HL-60 (cell line): ENCODE measurements around the gene CPNE4.

Experiments used
- DNase-seq, 2 experiments: peaks; one replicate each; pipeline ENCODE4 v3.0.0-alpha.2; 2010 to 2020; ENCODE audit warnings: low read depth in 1 of 2, low spot score in 1 of 2
- H3K27ac ChIP-seq: fragments of 250-450 bp; sonication (Bioruptor Pico); replicated peaks from 2 replicates; pipeline ENCODE4 v1.5.1; 2020; ENCODE audit warnings: mild to moderate bottlenecking, moderate library complexity
- H3K27me3 ChIP-seq: fragments of 250-450 bp; sonication (Bioruptor Pico); 2 replicates; pipeline ENCODE4 v1.5.1; 2021; ENCODE audit warnings: mild to moderate bottlenecking, moderate library complexity; ENCODE audit not compliant: insufficient read depth, poor library complexity, severe bottlenecking
- H3K4me3 ChIP-seq: replicated peaks from 2 replicates; pipeline ENCODE4 v1.5.1; 2011; ENCODE audit warnings: mild to moderate bottlenecking, control low read depth, low read length; ENCODE audit not compliant: insufficient read depth
- GABPA ChIP-seq: IDR thresholded peaks from 2 replicates; pipeline ENCODE4 v1.6.1; 2012; ENCODE audit warnings: low read depth
- POLR2AphosphoS5 ChIP-seq: IDR thresholded peaks from 2 replicates; pipeline ENCODE4 v1.6.1; 2012; ENCODE audit warnings: low read depth
- SPI1 ChIP-seq: IDR thresholded peaks from 2 replicates; pipeline ENCODE4 v1.6.1; 2012; ENCODE audit warnings: low read depth, mild to moderate bottlenecking, borderline replicate concordance
- TF ChIP-seq, protein P1 (sequence below): IDR thresholded peaks from 2 replicates; pipeline ENCODE4 v1.6.1; 2012; ENCODE audit warnings: low read depth; ENCODE audit not compliant: insufficient replicate concordance
- TF ChIP-seq, protein P2 (sequence below): IDR thresholded peaks from one replicate; pipeline ENCODE4 v1.5.1; 2011; ENCODE audit warnings: low read length, control low read depth, inconsistent platforms; ENCODE audit not compliant: insufficient read depth

CPNE4 gene

DNA sequence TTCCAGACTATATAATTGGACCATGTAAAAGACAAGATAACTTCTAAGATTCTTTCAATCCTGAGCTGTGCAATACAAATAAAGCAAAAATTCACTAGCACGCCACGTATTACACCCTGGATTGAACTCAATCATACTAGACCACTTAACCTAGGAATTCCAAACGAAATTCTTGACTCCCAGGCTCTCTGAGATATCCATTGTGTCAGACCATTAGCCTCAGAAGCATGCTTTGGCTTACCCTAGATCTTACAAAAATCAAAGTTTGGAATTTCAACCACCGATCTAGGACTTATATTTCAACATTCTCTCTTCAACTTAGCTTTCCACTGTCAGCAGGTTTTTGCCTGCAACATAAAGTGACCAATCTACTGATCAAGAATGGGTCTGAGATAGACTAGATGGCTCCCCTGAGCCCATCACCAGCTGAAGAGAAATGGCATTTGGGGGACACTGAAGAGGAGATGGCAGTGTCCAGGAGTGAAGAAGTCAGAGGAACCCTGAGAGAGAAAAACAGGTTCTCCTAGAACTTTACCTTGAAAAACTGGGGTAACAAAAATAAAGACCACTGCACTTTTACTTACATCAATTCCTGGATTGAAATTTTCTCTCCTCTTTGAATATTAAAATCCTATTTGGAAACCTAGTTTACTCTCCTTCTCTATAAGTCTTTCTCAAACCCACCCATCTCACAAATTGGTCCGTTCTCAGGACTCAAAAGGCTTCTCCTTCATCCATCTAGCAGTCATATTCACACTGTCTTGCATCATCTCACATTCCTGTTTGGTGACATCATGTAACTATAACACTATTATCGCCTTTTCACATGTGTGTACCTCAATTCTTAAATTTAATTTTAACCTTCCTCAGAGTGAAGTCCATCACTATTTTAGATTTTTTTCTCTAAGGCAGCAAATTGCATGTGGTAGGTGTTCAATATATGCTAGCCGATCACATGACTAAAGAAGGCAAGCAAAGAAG, 18.5 kb downstream of the CPNE4 start:
- Histone ChIP-seq H3K27me3 (peaks cover 10% of the 10 kb centered on the region), H3K4me3 (no peak overlapping the region), H3K27ac (no peak overlapping the region)
- no peak for DNase-seq
- TF ChIP-seq SPI1 (no peak), POLR2AphosphoS5 (no peak), GABPA (no peak)
- TF ChIP-seq, protein P1, sequence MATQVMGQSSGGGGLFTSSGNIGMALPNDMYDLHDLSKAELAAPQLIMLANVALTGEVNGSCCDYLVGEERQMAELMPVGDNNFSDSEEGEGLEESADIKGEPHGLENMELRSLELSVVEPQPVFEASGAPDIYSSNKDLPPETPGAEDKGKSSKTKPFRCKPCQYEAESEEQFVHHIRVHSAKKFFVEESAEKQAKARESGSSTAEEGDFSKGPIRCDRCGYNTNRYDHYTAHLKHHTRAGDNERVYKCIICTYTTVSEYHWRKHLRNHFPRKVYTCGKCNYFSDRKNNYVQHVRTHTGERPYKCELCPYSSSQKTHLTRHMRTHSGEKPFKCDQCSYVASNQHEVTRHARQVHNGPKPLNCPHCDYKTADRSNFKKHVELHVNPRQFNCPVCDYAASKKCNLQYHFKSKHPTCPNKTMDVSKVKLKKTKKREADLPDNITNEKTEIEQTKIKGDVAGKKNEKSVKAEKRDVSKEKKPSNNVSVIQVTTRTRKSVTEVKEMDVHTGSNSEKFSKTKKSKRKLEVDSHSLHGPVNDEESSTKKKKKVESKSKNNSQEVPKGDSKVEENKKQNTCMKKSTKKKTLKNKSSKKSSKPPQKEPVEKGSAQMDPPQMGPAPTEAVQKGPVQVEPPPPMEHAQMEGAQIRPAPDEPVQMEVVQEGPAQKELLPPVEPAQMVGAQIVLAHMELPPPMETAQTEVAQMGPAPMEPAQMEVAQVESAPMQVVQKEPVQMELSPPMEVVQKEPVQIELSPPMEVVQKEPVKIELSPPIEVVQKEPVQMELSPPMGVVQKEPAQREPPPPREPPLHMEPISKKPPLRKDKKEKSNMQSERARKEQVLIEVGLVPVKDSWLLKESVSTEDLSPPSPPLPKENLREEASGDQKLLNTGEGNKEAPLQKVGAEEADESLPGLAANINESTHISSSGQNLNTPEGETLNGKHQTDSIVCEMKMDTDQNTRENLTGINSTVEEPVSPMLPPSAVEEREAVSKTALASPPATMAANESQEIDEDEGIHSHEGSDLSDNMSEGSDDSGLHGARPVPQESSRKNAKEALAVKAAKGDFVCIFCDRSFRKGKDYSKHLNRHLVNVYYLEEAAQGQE = no peak
- TF ChIP-seq, protein P2, sequence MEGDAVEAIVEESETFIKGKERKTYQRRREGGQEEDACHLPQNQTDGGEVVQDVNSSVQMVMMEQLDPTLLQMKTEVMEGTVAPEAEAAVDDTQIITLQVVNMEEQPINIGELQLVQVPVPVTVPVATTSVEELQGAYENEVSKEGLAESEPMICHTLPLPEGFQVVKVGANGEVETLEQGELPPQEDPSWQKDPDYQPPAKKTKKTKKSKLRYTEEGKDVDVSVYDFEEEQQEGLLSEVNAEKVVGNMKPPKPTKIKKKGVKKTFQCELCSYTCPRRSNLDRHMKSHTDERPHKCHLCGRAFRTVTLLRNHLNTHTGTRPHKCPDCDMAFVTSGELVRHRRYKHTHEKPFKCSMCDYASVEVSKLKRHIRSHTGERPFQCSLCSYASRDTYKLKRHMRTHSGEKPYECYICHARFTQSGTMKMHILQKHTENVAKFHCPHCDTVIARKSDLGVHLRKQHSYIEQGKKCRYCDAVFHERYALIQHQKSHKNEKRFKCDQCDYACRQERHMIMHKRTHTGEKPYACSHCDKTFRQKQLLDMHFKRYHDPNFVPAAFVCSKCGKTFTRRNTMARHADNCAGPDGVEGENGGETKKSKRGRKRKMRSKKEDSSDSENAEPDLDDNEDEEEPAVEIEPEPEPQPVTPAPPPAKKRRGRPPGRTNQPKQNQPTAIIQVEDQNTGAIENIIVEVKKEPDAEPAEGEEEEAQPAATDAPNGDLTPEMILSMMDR = no peak

DNA sequence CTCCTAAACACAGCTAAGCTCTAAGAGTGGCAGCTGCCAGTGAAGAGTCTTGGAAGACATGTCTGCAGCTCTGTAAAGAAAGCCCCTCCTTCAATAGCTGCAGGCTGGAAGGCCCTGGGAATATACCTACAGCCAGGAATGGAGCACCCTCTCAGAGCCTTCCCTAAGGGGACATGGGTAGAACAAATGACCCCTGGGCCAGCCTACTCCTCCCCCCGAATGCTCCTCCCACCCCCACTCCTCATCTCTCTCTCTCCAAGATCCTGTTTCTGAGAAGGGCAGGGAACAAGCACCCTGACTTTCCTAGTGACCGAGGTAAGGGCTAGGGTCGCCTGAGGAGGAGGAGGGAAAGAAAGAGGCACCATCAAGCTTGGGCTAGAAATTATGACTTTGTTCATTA, 20.7 kb downstream of the CPNE4 start:
- TF ChIP-seq GABPA (no peak), POLR2AphosphoS5 (no peak)
- TF ChIP-seq, protein P1 = no peak
- TF ChIP-seq, protein P2 = no peak
- no peak for DNase-seq
- no peak overlapping the region for H3K4me3 ChIP-seq
- peaks cover 6% of the 10 kb centered on the region for H3K27me3 ChIP-seq
- H3K27ac ChIP-seq = no peak overlapping the region

DNA sequence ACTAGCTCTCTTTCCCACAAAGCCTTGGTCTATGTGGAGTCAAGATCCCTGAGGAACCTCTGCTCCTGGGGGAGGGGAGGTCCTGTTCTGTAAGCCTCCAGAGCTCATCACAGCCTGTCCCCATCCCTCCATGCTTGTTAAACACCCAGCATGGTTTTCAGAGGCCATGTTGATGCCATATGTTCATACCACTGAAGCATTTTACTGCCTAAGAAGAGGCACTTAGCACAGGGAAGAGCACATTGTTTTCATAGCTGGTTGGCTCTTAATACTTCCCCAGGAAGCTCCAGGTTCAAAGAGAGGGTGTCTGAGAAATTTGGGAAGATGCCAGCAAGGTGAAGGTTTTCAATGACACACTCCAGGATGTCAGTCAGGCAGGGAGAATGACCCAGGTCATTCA, 25.6 kb downstream of the CPNE4 start:
- H3K27me3 ChIP-seq = peaks cover 3% of the 10 kb centered on the region
- H3K27ac ChIP-seq = no peak overlapping the region
- H3K4me3 ChIP-seq = no peak overlapping the region
- DNase-seq = no peak
- TF ChIP-seq GABPA (no peak), POLR2AphosphoS5 (no peak), SPI1 (no peak)
- TF ChIP-seq, protein P2 = no peak
- TF ChIP-seq, protein P1 = no peak
